HG03460 (cell line): ENCODE results near the gene PRRC2C.
A peak's percentile ranks its signal among the peaks of the same experiment; 100 is the strongest.
"Not testable (repeated sequence)": the region's sequence is repeated elsewhere in the genome, so short reads cannot be mapped to it uniquely, and the experiment has no call there.

Source experiments
- ATAC-seq: cut with Tn5 transposase; IDR thresholded peaks from one replicate; pipeline ENCODE4 v1.9.1; 2021; ENCODE audit not compliant: unreplicated experiment

The PRRC2C gene

DNA sequence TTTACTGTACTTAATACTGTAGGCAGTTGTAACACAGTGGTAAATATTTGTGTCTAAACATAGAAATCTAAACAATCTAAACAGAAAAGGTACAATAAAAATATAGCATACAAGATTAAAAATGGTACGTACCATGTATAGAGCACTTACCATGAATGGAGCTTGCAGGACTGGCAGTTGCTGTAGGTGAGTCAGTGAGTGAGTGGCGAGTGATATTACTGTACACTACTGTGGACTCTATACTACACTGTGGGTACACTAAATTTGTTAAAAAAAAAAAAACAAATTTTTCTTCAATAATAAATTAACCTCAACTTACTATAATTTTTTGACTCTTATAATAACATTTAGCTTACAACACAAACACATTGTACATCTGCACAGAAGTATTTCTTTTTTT, 97.3 kb downstream of the PRRC2C start:
- ATAC-seq, result no peak

DNA sequence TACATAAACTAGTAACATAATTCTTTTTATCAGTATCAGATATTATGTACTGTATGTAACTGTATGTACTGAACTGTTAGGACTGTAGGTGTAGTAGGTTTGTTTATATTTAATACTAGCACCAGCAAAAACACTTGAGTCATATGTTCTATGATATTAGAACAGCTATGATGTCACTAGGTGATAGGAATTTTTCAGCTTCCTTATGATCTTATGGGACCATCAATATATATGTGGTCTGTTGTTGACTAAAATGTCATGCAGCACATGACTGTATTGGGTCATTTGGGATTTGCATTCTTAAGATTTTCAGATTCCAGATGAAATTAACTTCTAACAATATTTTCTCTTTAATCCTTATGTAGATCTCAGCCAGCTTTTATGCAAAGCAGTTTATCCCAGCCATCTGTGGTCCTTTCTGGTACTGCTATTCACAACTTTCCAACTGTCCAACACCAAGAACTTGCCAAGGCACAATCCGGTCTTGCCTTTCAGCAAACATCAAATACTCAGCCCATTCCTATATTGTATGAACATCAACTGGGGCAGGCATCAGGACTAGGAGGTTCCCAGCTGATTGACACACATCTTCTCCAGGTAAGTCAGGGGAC, 98.4 kb downstream of the PRRC2C start:
- no peak for ATAC-seq

DNA sequence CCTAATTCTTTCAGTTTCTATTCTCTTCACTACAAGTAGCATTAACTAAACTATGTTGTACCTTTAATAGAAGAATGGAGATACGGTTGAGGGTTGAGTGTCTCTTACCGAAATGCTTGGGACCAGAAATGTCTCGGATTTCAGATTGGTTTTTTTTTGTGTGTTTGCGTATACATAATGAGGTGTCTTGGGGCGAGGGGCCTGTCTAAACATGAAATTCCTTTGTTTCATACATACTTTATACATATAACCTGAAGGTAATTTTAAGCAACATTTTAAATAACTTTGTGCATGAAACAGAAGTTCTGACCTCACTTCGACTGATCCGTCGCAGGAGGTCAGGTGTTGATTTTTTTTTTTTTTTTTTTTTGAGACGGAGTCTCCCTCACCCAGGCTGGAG, 100.4 kb downstream of the PRRC2C start:
- ATAC-seq, result no peak

DNA sequence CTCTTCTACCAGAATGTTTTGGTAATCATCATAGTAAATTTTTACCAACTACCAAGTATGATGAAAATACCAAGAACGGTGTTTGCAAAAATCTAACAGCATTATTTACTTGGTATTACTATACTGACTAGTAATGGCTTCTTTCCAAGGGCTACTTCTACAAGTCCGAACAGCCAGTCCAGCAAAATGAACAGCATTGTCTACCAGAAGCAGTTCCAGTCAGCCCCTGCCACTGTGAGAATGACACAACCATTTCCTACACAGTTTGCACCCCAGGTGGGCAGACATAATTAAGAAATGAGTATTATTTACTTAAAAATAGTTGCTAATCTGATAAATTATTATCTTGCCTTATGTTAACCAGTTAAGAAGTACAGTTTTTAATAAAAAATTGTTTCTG, 102.9 kb downstream of the PRRC2C start:
- no peak for ATAC-seq

DNA sequence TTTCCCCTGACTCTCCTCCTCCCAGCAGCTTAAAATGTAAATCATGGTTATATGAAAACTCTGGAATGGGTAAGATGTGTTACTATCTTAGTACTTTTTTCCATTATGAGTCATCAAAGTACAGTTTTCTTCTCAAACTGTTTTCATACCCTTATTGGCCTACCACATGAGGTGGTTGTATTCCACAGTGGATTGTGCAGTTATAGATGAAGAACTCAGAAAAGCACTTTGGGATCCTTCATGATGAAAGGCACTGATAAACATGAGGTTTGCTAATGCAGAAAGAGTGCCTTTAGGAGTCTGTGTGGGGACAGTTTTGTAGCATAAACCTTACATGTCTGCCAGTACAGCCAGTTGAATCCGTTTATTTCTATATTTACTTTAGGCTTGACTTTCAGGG, 104.7 kb downstream of the PRRC2C start:
- no peak for ATAC-seq

DNA sequence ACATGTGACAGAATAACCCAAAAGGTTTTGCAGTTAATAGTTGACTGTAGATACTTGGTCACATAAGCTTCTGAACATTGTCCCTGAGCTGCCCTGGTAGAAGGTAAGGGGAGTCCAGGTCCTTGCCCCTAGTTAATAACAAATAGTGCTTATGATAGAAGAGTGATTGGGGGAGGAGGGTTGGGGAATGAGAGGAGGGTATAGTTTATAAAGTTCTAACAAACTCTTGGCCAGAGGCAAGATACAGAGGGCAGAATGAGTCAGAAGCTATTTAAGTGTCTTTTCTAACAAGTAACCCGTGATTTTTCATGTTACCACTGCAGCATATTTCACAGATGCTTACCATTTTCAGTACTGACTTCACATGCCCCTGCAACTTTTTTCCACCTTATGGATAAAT, 110.0 kb downstream of the PRRC2C start:
- no peak for ATAC-seq

DNA sequence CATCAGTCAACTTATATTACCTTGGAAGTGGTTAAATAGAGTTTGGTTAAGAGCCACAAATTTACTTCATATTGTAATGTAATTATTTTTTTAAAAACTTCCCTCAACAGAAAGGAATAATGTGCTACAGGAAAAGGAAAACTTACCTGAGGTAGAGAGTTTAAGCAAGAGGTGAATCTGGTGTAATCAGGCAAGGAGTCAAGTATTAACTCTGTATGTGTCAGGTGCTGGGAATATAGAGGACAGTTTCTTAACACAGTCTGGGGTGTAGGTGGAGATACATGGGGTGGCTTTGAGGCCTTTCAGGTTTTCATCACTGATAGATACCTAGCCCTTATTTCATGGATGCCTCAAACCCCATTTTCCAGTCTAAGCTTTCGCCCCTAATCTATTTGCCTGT, 110.8 kb downstream of the PRRC2C start:
- no peak for ATAC-seq

DNA sequence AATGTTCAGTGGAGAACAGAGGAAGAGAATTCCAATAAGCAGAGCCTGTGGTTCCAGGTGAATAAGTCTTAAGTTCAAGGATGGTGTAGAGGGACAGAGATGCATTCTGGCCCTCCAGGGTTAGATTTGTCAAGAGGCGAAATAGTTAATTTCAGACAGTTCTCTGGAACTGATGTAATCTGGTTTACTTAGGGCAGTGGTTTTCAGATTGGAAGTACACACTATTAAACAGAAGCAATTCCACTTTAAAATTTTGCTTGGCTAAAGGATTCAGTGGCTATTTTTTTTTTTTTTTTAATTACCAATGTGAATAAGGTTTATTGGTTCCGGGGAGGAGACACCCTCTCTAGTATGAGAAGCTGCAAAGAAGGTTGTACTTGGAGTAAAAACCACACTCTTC, 111.4 kb downstream of the PRRC2C start:
- no peak for ATAC-seq

DNA sequence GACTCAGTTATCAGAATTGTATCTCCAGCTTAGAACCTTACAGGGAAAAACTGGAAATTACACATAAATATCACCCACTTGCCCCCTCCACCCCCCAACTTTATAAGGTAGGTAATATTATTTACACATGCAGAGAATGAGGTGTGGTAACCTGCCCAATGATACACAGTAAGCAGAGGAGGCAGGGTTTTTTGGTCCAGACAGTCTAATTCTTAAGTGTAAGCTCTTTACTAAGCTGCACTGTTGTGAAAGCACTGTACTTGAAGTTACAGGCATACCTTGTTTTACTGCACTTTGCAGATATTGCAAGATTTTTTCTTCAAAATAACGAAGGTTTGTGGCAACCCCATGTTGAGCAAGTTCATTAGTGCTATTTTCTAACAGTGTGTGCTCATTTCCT, 111.9 kb downstream of the PRRC2C start:
- no peak for ATAC-seq

DNA sequence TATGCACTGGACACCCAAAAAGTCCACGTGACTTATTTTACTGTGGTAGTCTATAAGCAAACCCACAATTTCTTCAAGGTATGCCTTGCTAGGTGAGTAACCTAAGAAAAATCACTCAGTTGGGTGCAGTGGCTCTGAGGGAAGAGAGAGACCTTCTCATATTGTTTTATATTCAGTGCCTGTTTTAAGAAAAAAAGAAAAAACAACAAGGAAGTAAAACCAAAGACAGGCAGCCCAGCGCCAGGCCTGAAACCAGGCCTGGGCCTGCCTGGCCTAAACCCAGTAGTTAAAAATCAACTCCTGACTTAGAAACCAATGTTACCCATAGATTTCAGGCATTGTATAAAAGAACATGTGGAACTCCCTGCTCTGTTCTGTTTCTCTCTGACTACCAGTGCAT, 115.0 kb downstream of the PRRC2C start:
- ATAC-seq, result not testable (repeated sequence)

DNA sequence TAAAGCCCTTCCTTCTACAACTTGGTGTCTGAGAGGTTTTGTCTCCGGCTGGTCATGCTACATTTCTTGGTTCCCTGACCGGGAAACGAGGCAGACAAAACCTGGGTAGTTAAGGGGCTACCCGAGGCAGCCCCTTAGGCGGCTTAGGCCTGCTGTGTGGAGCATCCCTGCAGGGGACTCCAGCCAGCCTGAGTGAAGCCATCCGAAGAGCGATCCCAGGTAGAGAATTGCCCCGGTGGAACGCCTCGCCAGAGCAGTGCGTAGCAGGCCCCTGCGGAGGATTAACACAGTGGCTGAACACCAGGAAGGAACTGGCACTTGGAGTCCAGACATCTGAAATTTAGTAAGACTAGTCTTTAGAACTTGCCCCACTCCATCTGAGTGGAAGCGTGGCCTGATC, 115.5 kb downstream of the PRRC2C start:
- no peak for ATAC-seq

DNA sequence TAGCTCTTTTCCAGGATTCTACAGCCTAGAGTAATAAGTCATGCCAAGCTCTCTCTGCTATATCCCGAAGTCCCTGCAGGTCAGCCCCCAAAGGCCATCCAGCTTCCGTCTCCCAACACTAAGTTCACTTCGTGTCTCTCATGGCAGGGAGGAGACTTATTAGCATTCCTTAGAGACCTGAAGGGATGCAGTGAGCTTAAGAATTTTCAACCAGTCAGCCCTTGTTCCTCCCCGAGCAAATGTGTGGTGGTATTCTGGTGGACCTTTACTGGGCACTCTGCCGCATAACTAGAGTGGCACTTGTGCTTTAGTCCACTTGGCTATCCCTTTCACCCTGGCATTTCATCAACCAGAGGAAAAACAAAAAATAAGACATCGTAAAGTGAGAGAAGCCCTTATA, 117.7 kb downstream of the PRRC2C start:
- ATAC-seq, result not testable (repeated sequence)

DNA sequence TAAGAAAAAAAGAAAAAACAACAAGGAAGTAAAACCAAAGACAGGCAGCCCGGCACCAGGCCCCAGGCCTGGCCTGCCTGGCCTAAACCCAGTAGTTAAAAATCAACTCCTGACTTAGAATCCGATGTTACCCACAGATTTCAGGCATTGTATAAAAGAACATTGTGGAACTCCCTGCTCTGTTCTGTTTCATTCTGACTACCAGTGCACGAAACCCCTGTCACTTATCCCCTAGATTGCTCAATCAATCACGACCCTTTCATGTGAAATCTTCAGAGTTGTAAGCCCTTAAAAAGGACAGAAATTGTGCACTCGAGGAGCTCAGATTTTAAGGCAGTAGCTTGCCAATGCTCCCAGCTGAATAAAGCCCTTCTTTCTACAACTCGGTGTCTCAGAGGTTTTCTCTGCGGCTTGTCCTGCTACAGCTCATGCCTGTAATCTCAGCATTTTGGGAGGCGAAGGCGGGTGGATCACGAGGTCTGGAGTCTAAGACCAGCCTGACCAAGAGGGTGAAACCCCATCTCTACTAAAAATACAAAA, 121.1 kb downstream of the PRRC2C start:
- ATAC-seq, result peak; percentile 56

DNA sequence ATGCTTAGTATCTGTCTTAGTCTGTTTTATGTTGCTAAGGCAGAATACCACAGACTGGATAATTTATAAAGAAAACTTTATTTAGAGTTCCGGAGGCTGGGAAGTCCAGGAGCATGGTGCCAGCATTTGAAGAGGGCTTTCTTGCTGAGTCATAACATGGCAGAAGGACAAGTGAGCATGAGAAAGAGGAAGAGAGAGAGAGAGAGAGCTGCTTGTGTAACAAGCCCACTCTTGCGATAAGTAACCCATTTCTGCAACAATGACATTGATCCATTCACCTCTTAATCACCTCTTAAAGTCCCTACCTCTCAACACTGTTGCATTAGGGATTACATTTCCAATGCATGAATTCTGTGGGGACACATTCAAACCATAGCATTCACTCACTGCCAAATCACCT, 125.1 kb downstream of the PRRC2C start:
- no peak for ATAC-seq

DNA sequence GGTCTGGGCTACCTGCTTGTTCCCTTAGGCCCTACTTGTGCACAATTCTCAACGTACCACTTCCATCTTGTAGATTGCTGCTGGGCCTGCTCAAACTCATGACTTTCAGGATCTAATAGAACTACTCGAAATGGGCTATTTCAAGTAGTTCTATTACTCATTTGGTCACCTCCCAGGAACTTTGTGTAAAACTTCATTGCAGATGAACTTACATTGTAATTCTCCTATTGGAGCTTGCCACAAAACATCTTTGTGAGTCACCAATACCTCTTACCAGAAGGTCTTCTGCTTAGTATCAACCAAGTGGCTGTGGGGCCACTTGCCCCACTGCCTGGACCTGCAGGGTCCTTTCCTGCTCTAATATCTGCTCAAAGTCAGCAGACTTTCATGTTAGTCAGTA, 126.0 kb downstream of the PRRC2C start:
- no peak for ATAC-seq

DNA sequence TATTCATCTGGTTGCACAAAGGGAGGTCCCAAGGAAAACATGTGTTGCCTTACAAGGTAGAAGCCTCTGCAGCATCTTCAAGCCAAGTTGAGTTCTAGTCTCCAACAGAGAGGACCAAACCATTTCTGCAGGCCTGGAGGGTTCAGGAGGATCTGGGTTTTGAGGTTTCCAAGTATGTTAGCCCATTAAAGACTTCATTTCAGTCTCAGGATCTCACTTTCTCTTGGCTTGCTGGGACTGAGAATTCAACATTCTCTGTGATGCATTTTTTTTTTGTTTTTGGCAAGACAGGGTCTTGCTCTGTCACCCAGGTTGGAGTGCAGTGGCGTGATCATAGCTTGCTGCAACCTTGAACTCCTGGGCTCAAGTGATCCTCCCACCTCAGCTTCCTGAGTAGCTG, 128.0 kb downstream of the PRRC2C start:
- no peak for ATAC-seq

DNA sequence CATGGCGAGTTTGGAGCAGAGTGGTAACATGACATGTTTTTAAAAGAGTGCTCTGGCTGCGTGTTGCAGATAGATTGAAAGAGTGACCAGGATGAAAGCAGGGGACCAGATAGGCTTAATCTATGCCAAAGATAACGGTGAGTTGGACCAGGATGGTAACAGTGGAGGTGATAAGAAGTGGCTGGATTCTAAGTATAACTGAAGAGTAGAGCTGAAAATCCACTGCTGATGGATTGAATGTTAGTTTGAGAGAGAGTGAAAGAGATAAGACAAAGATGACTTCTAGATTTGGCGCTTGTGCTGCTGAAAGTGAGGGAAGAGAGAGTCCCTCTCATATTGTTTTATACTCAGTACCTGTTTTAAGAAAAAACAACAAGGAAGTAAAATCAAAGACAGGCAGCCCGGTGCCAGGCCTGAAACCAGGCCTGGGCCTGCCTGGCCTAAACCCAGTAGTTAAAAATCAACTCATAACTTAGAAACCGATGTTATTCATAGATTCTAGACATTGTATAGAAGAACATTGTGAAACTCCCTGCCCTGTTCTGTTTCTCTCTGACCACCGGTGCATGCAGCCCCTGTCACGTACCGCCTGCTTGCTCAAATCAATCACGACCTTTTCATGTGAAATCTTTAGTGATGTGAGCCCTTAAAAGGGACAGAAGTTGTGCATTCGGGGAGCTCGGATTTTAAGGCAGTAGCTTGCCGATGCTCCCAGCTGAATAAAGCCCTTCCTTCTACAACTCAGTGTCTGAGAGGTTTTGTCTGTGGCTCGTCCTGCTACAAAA, 130.0 kb downstream of the PRRC2C start:
- peak; percentile 45 for ATAC-seq

DNA sequence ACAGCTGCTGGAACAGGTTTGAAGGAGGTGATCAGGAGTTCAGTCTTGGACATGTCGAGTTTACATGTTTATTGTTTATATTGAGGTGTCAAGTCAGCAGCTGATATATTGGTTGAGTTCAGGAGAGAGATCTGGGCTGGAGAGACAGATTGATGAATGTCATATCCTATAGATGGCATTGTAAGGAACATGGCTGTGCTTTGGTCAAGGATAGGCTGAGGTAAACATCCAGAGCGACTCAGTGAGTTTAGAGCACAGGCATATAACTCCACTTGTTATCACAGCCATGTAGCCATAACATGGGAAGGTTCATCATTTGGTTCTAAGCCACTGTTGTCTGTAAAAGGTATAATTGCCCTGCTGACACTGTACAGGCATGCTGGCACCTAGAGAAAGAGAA, 131.3 kb downstream of the PRRC2C start:
- no peak for ATAC-seq

DNA sequence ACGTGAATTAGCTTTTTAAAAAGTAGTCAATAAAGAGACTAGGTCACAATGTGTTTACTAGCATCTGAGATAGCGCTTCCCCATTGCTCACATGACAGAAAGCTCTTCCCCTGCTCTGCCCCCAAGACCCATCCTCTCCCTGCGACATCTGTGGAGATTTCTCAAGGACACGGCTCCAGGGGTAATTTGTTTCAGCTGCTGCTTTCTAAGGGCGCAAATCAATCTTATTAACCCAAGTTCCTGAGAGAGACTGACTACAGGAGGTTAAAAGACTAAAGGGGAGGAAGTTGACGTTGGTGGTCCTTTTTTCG, 136.8 kb downstream of the PRRC2C start, which contains the start of gene MYOCOS:
MYOCOS (plus strand) TSS at position 92 of the 311 bp plus-strand sequence. CDS start 1,641 bp downstream, outside the sequence.
- no peak for ATAC-seq

DNA sequence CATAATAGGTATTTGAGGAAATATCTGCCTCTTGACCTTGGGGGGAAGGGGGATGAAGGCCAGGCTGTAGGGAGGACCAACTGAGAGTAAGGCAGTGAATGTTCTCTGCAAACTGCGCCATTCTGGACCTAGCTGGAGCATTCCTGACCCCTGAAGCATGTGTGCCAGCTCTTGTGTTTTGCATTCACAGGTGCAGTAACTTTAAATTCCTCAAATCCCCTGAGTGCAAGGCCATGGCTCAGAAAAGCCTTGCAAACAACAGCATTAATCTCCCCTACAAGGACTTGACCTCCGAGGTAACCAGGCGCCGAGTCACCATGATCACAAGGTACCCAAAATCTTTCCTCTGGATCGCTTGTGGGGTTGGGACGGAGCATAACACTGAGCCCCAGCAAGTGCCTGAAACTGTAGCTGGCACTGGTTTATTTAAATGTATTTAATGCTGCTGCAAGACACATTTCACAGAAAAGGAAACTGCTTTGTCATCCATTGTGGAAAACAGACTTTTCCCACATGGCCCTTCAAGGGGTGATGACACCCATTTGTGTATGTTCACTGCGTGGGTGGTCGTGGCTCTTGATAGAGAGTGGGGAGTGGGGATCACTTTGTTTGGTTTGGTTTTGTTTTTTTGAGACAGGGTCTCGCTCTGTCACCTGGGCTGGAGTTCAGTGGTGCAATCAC, 138.5 kb downstream of the PRRC2C start:
- no peak for ATAC-seq

DNA sequence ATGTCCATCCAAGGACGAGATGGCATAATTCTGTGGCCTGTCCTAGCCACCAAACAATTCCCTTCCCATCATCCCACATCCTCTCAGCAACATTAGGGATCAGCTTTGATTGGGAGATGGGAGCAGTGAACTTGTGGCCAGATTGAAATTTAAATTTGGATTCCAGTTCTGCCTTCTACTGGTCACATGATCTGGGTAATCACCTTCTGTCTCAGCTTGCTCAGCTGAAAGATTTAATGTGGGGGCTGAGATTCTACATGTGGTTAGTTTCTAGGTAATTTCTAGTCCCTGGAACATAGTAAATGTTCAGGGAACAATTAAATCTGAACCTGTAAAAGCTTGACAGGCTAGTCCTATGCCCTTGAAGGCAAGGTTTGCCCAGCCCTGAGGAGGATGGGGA, 139.9 kb downstream of the PRRC2C start:
- ATAC-seq, result no peak

DNA sequence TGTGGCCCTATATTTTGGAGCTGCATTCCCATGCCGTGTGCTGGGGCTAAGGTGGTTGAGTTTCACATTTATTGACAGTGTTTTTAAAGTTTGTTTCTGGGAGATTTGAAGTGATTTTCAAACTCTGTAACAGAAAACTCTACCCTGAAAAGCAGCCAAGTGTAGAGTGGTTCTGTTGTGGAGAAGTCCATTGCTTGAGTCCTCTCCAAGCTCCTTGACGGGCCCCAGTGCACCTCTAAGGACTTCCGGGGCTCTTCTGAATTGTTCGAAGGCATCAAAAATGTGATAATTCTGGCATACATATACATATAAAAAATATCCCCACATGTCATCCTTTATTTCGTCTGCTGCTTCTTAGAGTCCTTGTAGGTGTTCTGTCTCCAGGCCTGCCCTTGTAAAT, 141.7 kb downstream of the PRRC2C start:
- no peak for ATAC-seq
